ENCODE measurements around the gene TJP3.

The TJP3 gene

DNA sequence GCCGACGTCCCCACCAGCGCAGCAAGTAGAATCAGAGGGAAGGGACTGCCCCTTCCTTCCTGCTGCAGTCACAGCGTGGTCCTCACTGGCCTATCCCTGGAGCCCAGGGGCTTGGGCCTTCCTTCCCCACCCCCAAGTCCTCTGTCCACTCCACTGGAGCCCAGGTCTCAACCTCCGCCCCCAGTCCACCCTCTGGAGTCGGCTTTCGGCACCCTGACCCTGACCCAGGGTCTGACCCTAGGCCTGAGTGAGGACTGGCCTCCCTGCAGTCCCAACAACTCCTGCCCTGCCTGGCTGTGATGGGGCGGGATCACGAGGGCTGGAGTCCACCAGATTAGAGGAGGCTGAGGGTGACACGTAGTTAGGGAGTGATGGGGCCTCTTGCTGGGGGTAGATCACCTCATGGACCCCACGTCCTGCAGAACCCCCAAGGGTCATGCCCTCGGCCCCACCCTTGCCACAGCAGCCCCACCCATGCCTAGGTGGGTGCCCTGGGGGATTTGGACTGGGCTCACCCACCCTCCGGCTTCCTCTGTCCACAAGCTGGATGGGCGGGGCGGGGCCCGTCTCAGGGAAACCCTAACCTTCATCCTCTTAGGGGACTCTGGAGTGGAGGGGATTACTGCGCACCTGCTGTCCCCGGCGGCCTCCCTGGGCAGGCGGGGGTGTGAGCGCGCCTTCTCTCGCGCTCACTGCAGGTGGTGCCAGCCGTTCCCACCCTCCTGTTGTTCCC is 60.0 kb downstream of the TJP3 start:
- H3K4me1 Mint-ChIP-seq (ENCODE audit: low read depth) = peaks cover 10% of the 10 kb centered on the region
- peaks cover 13% of the 10 kb centered on the region for H3K36me3 Mint-ChIP-seq (ENCODE audit: low read depth)
- H3K4me3 Mint-ChIP-seq = no peak overlapping the region
- no peaks in the 10 kb centered on the region for H3K27me3 Mint-ChIP-seq (ENCODE audit: low read depth)
- no peak overlapping the region for H3K27ac Mint-ChIP-seq
- no peaks in the 10 kb centered on the region for H3K9me3 Mint-ChIP-seq

GRCh38 chr19:3768748-3769099 is 60.5 kb downstream of the TJP3 start:
- Mint-ChIP-seq H3K4me3 (no peak overlapping the region), H3K36me3 (ENCODE audit: low read depth) (peaks cover 13% of the 10 kb centered on the region), H3K9me3 (no peaks in the 10 kb centered on the region), H3K27me3 (ENCODE audit: low read depth) (no peaks in the 10 kb centered on the region), H3K27ac (peak overlapping the region; percentile 59), H3K4me1 (ENCODE audit: low read depth) (peaks cover 9% of the 10 kb centered on the region)

DNA sequence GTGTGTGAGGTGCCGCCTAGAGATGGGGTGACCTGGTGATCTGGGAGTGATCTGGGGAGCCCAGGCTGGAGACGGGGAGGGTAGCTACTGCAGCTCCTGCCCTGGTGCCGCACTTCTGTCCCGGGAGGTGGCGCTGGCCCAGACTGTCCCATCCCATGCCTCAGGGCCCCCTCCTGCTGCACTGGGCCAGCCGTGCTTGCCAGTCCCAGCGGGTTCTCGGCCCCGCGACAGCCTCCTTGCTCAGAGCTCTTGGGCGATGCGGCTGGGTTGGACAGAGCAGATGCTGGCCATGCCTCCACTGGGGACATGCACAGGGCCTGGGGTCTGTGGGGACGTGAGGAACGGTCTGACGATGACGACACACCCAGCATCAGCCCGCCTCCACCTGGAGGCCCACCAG is 61.3 kb downstream of the TJP3 start:
- Mint-ChIP-seq H3K27ac (no peak overlapping the region), H3K36me3 (ENCODE audit: low read depth) (peaks cover 13% of the 10 kb centered on the region), H3K27me3 (ENCODE audit: low read depth) (no peaks in the 10 kb centered on the region), H3K4me1 (ENCODE audit: low read depth) (peaks cover 10% of the 10 kb centered on the region), H3K9me3 (no peaks in the 10 kb centered on the region), H3K4me3 (no peak overlapping the region)

- peaks cover 13% of the 10 kb centered on the region for H3K36me3 Mint-ChIP-seq (ENCODE audit: low read depth)
- no peak overlapping the region for H3K4me3 Mint-ChIP-seq
- no peaks in the 10 kb centered on the region for H3K9me3 Mint-ChIP-seq
- H3K27ac Mint-ChIP-seq = no peak overlapping the region
- H3K27me3 Mint-ChIP-seq (ENCODE audit: low read depth) = no peaks in the 10 kb centered on the region
- H3K4me1 Mint-ChIP-seq (ENCODE audit: low read depth) = peaks cover 10% of the 10 kb centered on the region
Observed at GRCh38 chr19:3770136-3770999, 62.2 kb downstream of the TJP3 start.

GRCh38 chr19:3771000-3771905 is 63.1 kb downstream of the TJP3 start:
- no peaks in the 10 kb centered on the region for H3K27me3 Mint-ChIP-seq (ENCODE audit: low read depth)
- H3K27ac Mint-ChIP-seq = no peak overlapping the region

DNA sequence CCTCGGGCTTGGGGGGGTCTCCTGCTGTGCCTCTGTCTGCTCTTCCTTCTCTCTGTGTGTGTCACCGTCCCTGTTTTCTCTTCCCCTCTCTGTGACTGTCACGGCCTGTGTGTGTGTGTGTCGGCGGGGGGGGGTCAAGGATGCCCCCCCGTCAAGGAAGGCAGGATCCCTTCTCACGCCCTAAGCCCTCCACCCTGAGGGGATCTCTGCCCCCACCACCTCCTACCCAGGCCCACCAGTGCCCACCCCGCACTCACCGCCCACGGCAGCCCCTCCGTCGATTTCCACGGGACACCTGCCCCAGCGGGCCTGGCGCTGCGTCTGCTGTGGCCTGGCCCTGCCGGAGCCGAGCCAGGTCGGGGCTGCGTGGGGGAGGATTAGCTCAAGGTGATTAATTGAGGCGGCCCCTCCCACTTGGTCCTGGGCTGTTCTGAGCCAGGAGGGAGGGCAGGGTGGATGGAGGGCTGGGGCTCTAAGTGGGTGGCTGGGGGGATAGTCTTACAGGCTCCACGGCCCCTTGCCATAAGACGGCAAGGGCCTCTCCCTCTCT is 63.8 kb downstream of the TJP3 start, which contains the start of gene RAX2:
RAX2 (minus strand) TSS at position 323 of the 550 bp plus-strand sequence. CDS start 486 bp downstream, outside the sequence.
- Mint-ChIP-seq H3K36me3 (ENCODE audit: low read depth) (peaks cover 7% of the 10 kb centered on the region), H3K9me3 (no peaks in the 10 kb centered on the region), H3K4me1 (ENCODE audit: low read depth) (peaks cover 2% of the 10 kb centered on the region), H3K27ac (no peak within 1 kb of the TSS), H3K27me3 (ENCODE audit: low read depth) (no peaks in the 10 kb centered on the region), H3K4me3 (no peak within 1 kb of the TSS)

More at GRCh38 chr19:3771000-3771905, 63.1 kb downstream of the TJP3 start:
- H3K36me3 Mint-ChIP-seq (ENCODE audit: low read depth) = peaks cover 12% of the 10 kb centered on the region
- H3K9me3 Mint-ChIP-seq = no peaks in the 10 kb centered on the region
- peaks cover 9% of the 10 kb centered on the region for H3K4me1 Mint-ChIP-seq (ENCODE audit: low read depth)
- no peak overlapping the region for H3K4me3 Mint-ChIP-seq

GRCh38 chr19:3773814-3774515 is 65.8 kb downstream of the TJP3 start:
- Mint-ChIP-seq H3K4me1 (ENCODE audit: low read depth) (peaks cover 2% of the 10 kb centered on the region), H3K9me3 (no peaks in the 10 kb centered on the region), H3K4me3 (no peak overlapping the region), H3K27ac (no peak overlapping the region), H3K36me3 (ENCODE audit: low read depth) (peaks cover 4% of the 10 kb centered on the region), H3K27me3 (ENCODE audit: low read depth) (no peaks in the 10 kb centered on the region)

- no peaks in the 10 kb centered on the region for H3K9me3 Mint-ChIP-seq
- H3K4me3 Mint-ChIP-seq = no peak overlapping the region
- peaks cover 2% of the 10 kb centered on the region for H3K4me1 Mint-ChIP-seq (ENCODE audit: low read depth)
- no peak overlapping the region for H3K27ac Mint-ChIP-seq
- no peaks in the 10 kb centered on the region for H3K27me3 Mint-ChIP-seq (ENCODE audit: low read depth)
- peaks cover 2% of the 10 kb centered on the region for H3K36me3 Mint-ChIP-seq (ENCODE audit: low read depth)
Observed at GRCh38 chr19:3774621-3775373, 66.6 kb downstream of the TJP3 start.

GRCh38 chr19:3775374-3775711 is 67.2 kb downstream of the TJP3 start:
- peaks cover 2% of the 10 kb centered on the region for H3K36me3 Mint-ChIP-seq (ENCODE audit: low read depth)

DNA sequence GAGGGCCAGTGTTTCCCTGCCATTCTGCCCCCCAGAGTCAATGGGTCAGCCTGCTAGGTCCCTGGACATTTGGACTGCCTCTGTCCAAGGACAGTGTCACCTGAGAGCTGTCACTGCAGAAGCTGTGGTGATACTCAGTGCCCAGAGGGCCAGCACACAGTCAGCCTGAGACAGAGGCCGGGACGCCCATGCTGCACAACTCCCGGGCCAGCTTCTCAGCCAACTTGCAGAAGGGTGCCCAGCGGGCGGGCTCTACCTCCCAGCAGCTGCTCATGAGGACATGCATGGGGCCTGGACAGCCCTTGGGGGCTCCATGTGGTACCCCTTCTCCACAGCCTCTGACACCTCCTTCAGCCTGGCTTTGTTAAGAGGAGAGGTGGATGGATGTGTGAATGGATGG is 67.6 kb downstream of the TJP3 start:
- H3K4me3 Mint-ChIP-seq = no peak overlapping the region
- no peaks in the 10 kb centered on the region for H3K27me3 Mint-ChIP-seq (ENCODE audit: low read depth)
- peaks cover 2% of the 10 kb centered on the region for H3K4me1 Mint-ChIP-seq (ENCODE audit: low read depth)
- peaks cover 1% of the 10 kb centered on the region for H3K9me3 Mint-ChIP-seq
- peaks cover 2% of the 10 kb centered on the region for H3K36me3 Mint-ChIP-seq (ENCODE audit: low read depth)
- H3K27ac Mint-ChIP-seq = no peak overlapping the region

More at GRCh38 chr19:3775374-3775711, 67.2 kb downstream of the TJP3 start:
- H3K4me1 Mint-ChIP-seq (ENCODE audit: low read depth) = peaks cover 2% of the 10 kb centered on the region
- H3K4me3 Mint-ChIP-seq = no peak overlapping the region
- no peaks in the 10 kb centered on the region for H3K9me3 Mint-ChIP-seq
- H3K27me3 Mint-ChIP-seq (ENCODE audit: low read depth) = no peaks in the 10 kb centered on the region
- H3K27ac Mint-ChIP-seq = no peak overlapping the region

DNA sequence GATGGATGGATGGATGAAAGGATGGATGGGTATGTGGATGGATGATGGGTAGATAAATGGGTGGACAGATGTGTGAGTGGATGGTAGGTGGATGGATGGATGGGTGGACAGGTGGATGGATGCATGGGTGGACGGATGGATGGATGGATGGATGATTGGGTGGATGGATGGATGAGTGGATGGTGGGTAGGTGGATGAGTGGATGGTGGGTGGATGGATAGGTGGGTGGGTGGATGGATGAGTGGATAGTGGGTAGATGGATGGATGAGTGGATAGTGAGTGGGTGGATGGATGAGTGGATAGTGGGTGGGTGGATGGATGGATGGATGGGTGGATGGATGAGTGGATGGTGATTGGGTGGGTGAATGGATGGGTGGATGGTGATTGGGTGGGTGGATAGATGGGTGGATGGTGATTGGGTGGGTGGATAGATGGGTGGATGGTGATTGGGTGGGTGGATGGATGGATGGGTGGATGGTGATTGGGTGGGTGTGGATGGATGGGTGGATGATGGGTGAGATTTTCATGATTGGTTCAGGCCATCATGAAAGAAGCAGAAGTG is 68.4 kb downstream of the TJP3 start:
- H3K4me3 Mint-ChIP-seq = no peak overlapping the region
- peaks cover 6% of the 10 kb centered on the region for H3K9me3 Mint-ChIP-seq

GRCh38 chr19:3778104-3778867 is 70.1 kb downstream of the TJP3 start:
- H3K4me1 Mint-ChIP-seq (ENCODE audit: low read depth) = peaks cover 2% of the 10 kb centered on the region
- no peaks in the 10 kb centered on the region for H3K27me3 Mint-ChIP-seq (ENCODE audit: low read depth)
- peaks cover 19% of the 10 kb centered on the region for H3K9me3 Mint-ChIP-seq
- no peak overlapping the region for H3K27ac Mint-ChIP-seq
- H3K36me3 Mint-ChIP-seq (ENCODE audit: low read depth) = peaks cover 8% of the 10 kb centered on the region
- H3K4me3 Mint-ChIP-seq = no peak overlapping the region

More for the DNA sequence above, 68.4 kb downstream of the TJP3 start:
- H3K36me3 Mint-ChIP-seq (ENCODE audit: low read depth) = peaks cover 1% of the 10 kb centered on the region
- H3K4me1 Mint-ChIP-seq (ENCODE audit: low read depth) = peaks cover 2% of the 10 kb centered on the region
- no peaks in the 10 kb centered on the region for H3K27me3 Mint-ChIP-seq (ENCODE audit: low read depth)
- no peak overlapping the region for H3K27ac Mint-ChIP-seq

All from T-helper 1 cell treated with Interleukin-12 subunit alpha and Interleukin-12 subunit beta and Interleukin-4 antibody, amounts not matched to agents 30 μg/mL and 1 μg/mL, for 36 hours (primary cell).